Measurements from ENCODE around the gene COMT. TPM values are rescaled to one million over a fixed set of nuclear protein-coding genes. Genes with fewer than 3 reads are reported as not detected.
A peak's percentile ranks its signal among the peaks of the same experiment; 100 is the strongest.

Gene COMT
- total RNA-seq, 4 donors from 2014 or later: 58.5 to 103 (median 85.3) TPM

GRCh38 chr22:20015971-20016733 is 74.6 kb downstream of the COMT start:
- peak; percentile 33 for DNase-seq
- H3K36me3 ChIP-seq: no peaks in the 10 kb centered on the region
- H3K27me3 ChIP-seq: peaks cover 17% of the 10 kb centered on the region
- TF ChIP-seq EP300 (IDR thresholded peaks at IDR 0.05; ENCODE audit: low read depth) (no peak), CTCF (IDR thresholded peaks at IDR 0.05) (no peak), POLR2A (IDR thresholded peaks at IDR 0.05) (no peak), POLR2AphosphoS5 (IDR thresholded peaks at IDR 0.05) (no peak)
- intact Hi-C loops (cut with DNase I; ENCODE audit: low total_unique reads) (no loop called here), in situ Hi-C loops (cut with MboI; ENCODE audit: low pct_ligation_motif_present in 1 of 4, low pct_unique_long_range_greater_than_20kb in 1 of 4, low sequenced_read_pairs in 3 of 4) (no loop called here)
- H3K9me3 ChIP-seq: no peaks in the 10 kb centered on the region
- H3K4me3 ChIP-seq: peak overlapping the region; percentile 65 to 94 (median 82)
- peak overlapping the region in 3 of 4 donors; percentile 45 to 55 (median 46) for H3K27ac ChIP-seq
- 2% methylated on average over 96 of the region's 101 CpGs; no CpG with 5 or more reads in 1 of the 2 donors for WGBS, 2 donors (ENCODE audit: low coverage in 1 of 2)
- peaks cover 9 to 22% (median 20%) of the 10 kb centered on the region in 4 donors for H3K4me1 ChIP-seq

GRCh38 chr22:20016734-20017621 is 75.4 kb downstream of the COMT start, which contains the start of gene ARVCF:
Gene ARVCF (minus strand): TSS chr22:20016823. CDS start chr22:19990794, 26,029 bp downstream.
- Histone ChIP-seq H3K27me3 (peaks cover 17% of the 10 kb centered on the region), H3K27ac (peak within 1 kb of the TSS in 3 of 4 donors; percentile 45 to 55 (median 46)), H3K4me1 (peaks cover 12 to 29% (median 25%) of the 10 kb centered on the region in 4 donors), H3K36me3 (no peaks in the 10 kb centered on the region), H3K4me3 (peak within 1 kb of the TSS; percentile 65 to 94 (median 82)), H3K9me3 (no peaks in the 10 kb centered on the region)
- no peak for TF ChIP-seq POLR2AphosphoS5 (IDR thresholded peaks at IDR 0.05)
- peak in 4 of 5 experiments; percentile 24 to 67 (median 40) for TF ChIP-seq CTCF (IDR thresholded peaks at IDR 0.05)
- WGBS, 2 donors (ENCODE audit: low coverage in 1 of 2): 0 to 1% methylated on average over 1 to 47 of the region's 79 CpGs
- in situ Hi-C loops (cut with MboI; ENCODE audit: low pct_ligation_motif_present in 1 of 4, low pct_unique_long_range_greater_than_20kb in 1 of 4, low sequenced_read_pairs in 3 of 4): no loop called here
- intact Hi-C loops (cut with DNase I; ENCODE audit: low total_unique reads): no loop called here
- peak; percentile 94 for DNase-seq

GRCh38 chr22:20017622-20017958 is 76.0 kb downstream of the COMT start:
- intact Hi-C loops (cut with DNase I; ENCODE audit: low total_unique reads): no loop called here
- no peak for TF ChIP-seq CTCF (IDR thresholded peaks at IDR 0.05)
- TF ChIP-seq EP300 (IDR thresholded peaks at IDR 0.05; ENCODE audit: low read depth): no peak
- no peak for TF ChIP-seq POLR2AphosphoS5 (IDR thresholded peaks at IDR 0.05)
- no peak for TF ChIP-seq POLR2A (IDR thresholded peaks at IDR 0.05)
- Histone ChIP-seq H3K27ac (no peak overlapping the region), H3K4me1 (peaks cover 18 to 35% (median 31%) of the 10 kb centered on the region in 4 donors), H3K4me3 (peak overlapping the region in 1 of 4 donors; percentile 92), H3K9me3 (no peaks in the 10 kb centered on the region), H3K27me3 (peaks cover 17% of the 10 kb centered on the region), H3K36me3 (no peaks in the 10 kb centered on the region)
- 36 to 58% methylated on average over 6 to 9 of the region's 9 CpGs for WGBS, 2 donors (ENCODE audit: low coverage in 1 of 2)
- in situ Hi-C loops (cut with MboI; ENCODE audit: low pct_ligation_motif_present in 1 of 4, low pct_unique_long_range_greater_than_20kb in 1 of 4, low sequenced_read_pairs in 3 of 4): no loop called here
- DNase-seq: no peak

GRCh38 chr22:20018001-20018400 is 76.4 kb downstream of the COMT start:
- no peak overlapping the region for H3K27ac ChIP-seq
- peaks cover 19 to 39% (median 33%) of the 10 kb centered on the region in 4 donors for H3K4me1 ChIP-seq
- no peaks in the 10 kb centered on the region for H3K9me3 ChIP-seq
- H3K36me3 ChIP-seq: no peaks in the 10 kb centered on the region
- no peak for DNase-seq
- intact Hi-C loops (cut with DNase I; ENCODE audit: low total_unique reads) (no loop called here), in situ Hi-C loops (cut with MboI; ENCODE audit: low pct_ligation_motif_present in 1 of 4, low pct_unique_long_range_greater_than_20kb in 1 of 4, low sequenced_read_pairs in 3 of 4) (no loop called here)
- peaks cover 17% of the 10 kb centered on the region for H3K27me3 ChIP-seq
- 78% methylated on average over 5 of the region's 5 CpGs; no CpG with 5 or more reads in 1 of the 2 donors for WGBS, 2 donors (ENCODE audit: low coverage in 1 of 2)
- H3K4me3 ChIP-seq: no peak overlapping the region
- TF ChIP-seq CTCF (IDR thresholded peaks at IDR 0.05) (no peak), POLR2A (IDR thresholded peaks at IDR 0.05) (no peak), POLR2AphosphoS5 (IDR thresholded peaks at IDR 0.05) (no peak), EP300 (IDR thresholded peaks at IDR 0.05; ENCODE audit: low read depth) (no peak)

Data from transverse colon (tissue), 4 donors.